ENCODE data around the gene CELSR3.

GRCh38 chr3:48624767-48625166 lies 37.9 kb downstream of the CELSR3 start:
- no peak for TF ChIP-seq CTCF (IDR thresholded peaks at IDR 0.05; ENCODE audit: insufficient read depth, low read length)
- no peak for TF ChIP-seq POLR2AphosphoS5 (IDR thresholded peaks at IDR 0.05; ENCODE audit: low read depth)

Measured in HL-60 (cell line).